HG03442 (cell line): Measurements from ENCODE around the gene KBTBD2.
"Not testable (repeated sequence)": the region's sequence is repeated elsewhere in the genome, so short reads cannot be mapped to it uniquely, and the experiment has no call there.

Experiments used
- ATAC-seq: cut with Tn5 transposase; IDR thresholded peaks from one replicate; pipeline ENCODE4 v1.9.1; 2021; ENCODE audit warnings: mild to moderate bottlenecking, moderate library complexity; ENCODE audit not compliant: unreplicated experiment

KBTBD2 gene

DNA sequence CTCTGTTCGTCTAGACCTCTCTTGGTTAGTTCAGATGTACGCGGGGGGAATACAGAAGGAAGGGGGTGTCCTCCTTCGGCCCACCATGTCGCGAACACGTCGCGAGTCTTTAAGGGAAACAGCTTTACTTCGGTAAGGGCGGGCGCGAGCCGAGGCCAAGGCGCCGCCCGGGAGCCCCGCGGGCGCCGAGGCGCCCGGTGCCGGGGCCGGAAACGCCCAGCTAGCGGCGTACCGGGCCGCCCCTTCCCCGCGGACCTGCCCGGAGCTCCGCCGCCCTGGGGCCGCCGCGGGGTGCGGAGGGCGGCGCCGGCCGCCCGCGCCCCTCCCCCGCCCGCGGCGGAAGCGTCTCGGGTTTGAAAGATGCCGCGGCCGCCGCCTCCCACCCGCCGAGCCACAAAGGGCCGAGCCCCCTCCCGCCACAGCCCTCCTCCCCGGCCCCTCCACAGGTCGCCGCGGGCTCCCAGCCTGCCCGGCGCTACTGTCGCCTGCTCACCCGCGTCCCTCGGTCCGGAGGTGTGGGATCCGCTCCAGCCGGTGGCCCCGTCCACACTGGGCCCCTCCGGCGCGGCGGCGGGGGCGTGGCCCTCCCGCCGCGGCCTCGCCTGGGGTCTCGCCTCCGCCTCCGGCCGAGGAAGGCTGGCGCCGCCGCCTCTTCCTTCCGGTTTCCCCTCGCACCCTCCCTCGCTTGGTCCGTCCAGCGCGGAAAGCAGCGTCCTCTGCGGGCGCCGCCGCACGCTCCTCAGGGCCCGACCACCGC is at the start of gene KBTBD2:
TSS of gene KBTBD2 (minus strand) at position 718 of the 757 bp plus-strand sequence. CDS start 12,156 bp downstream, outside the sequence.
- peak; percentile 60 for ATAC-seq

DNA sequence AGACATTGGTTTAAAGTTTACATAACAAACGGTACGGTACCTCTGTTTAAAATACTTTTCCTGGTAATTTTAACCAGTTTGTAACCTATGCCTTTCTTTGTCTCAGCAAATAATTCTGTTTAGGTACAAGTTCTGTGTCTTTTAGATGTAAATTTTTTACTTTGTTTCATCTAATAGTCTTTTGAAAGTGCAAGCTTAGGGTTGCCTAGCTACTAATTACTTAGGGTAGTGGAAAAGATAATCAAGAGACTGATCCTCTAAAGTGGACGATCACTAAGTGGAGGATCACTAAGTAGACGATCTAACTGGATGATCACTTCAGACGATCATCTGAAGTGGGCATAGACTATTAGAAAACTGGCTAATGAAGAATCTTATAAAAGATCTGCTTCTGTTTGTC is 49.6 kb upstream of the KBTBD2 start:
- ATAC-seq, result no peak

DNA sequence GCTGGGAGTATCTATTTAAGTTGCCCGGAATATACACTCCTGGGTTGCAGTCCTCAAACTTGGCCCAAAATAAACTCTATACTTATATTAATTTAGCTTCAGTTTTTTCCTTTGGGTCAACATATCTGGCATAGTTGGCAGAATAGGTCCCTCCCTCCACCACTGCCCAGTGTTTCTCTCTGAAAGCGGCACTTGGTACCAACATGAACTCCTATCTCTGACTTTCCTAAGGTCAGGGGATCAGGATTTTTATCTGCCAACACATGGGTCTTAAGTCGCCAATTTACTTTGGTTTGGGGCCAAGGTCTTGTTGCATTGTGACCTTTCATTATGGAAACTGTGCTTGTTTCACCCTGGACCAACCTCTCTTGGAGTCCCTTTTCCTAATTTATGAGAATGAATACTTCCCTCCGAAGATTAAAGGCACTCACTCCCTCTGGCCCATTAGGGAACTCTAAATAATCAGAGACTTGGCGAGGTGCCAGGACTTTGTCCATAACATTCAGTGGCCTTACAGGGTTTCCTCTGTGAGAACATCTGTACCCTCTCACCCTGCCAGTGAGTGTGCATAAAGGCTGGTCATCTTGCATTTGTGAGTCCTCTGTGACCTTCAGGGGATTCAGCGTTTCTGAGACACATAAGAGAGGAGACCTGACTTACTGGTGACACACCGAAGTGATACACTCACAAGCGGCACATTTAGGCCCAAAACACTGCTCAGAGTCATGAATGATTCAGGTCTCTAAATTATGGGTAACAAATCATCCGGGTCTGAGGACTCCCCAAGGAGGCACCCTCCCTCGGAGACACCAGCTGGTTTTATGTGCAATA is 46.0 kb upstream of the KBTBD2 start:
- ATAC-seq, result no peak

DNA sequence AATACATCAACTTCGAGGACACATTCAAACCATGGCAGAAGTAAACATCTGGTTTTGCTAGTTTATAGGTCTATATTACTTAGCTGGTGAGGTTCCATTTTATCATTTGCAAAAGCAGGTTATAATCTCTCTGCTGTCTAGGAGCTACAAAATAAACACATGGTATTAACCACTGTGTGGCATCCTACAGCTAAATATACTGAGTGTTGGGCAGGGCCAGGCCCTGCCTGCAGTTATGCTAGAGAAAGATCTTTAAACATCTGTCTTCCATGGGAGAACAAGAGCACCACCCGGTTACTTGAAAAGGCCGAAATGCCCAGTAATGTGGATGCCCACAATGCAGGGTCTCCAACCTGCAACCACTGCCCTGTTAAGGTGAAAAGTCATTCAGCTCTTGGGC is 45.1 kb upstream of the KBTBD2 start:
- no peak for ATAC-seq

DNA sequence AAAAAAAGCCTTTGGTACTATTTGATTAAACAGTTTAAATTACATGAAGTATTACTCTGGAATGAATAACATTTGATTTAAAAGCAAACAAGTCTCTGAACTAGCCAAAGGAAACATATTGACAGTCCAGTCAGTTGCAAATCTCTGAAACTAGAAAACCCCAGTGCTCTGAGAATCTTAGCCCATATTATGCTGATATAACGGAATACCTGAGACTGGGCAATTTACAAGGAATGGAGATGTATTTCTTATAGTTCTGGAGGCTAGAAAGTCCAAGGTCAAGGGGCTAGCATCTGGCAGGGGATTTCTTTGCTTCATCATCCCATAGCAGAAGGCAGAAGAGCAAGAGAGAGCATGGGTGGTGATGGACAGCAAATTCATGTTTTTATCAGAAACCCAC is 44.0 kb upstream of the KBTBD2 start:
- no peak for ATAC-seq

DNA sequence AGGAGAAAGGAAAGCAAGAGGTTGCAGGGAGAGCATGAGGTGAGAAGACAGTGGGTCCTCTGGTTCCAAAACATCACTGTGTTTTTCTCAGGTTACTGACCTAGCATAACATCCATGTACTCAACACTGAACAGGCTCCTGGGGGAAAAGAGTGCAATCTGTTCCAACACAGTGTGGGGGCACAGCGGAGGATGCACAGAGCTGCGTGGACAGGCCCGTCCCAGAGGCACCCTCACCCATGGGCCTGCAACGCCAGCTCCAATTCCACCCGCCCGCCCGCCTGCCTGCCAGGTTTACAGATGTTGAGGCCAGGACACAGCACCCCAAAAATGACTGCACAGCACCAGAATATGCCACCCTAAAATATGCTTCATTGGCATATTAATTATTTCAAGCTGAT is 38.8 kb upstream of the KBTBD2 start:
- no peak for ATAC-seq

DNA sequence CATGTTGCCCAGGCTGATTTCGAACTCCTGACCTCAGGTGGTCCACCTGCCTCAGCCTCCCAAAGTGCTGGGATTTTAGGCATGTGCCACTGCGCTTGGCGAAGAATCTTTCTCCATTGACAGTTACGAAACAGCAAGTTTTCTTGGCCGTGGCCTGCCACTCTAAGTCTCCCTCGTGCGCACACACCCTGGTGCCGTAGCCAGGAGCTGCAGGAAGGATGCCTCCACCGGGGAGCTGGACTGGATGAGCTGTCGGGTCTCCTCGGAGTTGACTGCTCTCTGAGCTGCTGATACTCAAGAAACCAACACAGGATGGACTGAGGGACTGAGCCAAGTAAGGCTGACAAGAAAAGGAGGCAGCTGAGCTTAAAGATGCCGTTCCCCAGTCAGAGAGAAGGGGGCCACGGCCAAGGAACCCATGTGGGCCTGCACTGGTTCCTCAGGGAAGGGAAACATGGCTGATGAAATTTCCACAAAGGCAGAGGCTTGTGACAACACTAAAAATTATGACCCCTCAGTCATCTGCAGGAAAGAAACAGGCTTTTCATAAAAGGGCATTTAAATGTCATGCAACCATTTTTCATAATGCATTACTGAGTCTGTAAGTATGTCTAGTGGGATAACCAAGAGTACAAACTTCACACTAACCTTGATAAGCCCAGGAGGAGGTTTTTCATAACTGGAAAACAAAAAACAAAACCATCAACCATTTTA is 38.0 kb upstream of the KBTBD2 start:
- no peak for ATAC-seq

DNA sequence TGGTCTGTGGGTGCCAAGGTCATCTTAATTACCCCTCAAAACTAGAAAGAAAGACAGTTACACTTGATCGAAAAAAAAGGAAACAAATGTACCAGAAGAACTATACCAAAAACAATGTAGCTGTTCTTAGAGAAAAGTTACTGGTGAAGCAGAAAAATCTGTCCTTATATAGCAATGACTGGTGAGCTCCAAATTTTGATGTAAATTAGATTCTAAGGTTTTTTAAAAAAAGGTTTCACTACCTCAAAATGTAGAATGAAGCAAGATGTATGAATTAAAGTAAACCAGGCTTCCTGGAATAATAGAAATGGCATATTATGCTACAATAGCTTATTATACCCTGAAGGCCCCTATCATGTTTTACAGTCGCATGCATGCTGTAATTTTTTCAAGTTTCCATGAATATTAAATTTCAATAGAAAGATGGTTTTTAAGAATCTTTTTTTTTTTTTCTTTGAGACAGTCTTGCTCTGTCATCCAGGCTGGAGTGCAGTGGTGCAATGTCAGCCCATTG is 37.3 kb upstream of the KBTBD2 start:
- ATAC-seq, result no peak

DNA sequence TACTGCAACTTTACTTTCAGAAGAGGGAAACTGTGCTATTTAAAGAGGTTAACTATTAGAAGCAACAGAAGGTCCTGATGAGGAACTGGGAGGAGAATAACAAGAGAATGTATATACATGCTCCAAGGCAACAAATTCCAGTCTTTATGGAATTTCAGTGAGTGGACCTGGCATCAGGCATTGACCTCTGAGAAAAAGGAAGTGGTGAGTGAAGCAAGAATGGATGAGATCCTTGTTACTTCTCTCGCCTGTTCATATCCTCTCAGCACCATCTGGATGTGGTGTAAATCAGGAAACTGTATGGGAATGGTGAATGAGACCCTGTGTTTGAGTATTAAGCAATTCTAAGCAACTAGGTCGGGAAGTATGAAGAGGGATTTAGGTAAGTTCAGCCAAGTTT is 30.3 kb upstream of the KBTBD2 start:
- ATAC-seq, result no peak

DNA sequence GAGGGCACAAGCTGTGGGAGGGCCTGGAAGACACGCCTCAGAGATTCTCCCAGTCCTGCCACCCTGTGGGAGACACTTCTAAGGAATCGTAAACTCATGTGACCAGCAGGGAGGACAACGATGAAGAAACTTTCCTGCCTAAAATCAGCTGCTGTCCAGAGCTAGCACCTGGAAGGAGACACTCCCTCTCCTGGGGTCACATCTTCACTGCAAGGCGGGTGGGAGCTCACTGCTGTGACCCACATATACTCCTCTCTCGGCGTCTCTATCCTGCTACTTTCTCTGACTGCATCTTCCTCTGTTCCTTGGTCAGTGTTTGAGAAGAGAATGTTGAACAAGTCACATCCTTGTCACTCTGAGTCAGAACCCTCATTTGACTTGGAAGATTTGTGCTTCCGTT is 25.4 kb upstream of the KBTBD2 start:
- not testable (repeated sequence) for ATAC-seq

DNA sequence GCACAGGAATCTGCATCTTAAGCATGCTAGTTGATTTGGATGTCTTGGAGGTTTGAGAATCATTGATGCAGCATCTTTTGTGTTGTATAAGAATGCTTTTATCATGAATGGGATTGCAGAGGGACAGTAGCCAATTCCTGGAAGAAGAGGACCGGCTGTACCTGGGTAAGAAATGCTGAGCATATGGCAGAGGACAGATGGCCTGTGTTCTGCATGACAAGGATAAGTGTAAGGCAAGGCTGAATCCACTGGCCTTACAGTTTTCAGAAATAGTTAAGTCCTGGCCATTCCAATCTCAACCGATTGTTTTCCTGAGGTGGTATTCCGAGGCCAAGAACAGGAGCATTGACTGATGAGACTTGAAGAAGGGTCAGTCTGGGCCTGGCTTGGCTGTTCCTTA is 24.4 kb upstream of the KBTBD2 start:
- ATAC-seq, result no peak

DNA sequence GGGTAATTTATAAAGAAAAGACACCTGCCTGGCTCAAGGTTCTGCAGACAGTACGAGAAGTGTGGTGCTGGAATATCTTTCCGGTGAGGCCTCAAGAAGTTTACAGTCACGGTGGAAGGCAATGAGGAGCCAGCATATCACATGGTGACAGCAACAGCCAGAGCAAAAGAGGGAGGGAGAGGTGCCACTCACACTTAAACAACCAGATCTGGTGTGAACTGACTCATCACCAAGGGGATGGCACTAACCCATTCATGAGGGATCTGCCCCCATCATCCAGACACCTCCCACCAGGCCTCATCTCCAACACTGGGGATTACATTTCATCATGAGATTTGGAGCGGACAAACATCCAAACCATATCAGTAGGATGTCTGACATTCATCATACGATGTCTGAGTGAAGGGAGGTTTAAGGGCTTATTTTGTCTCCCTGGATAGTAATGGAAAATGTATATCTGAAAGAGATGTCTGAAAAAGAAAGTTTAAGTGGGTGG is 23.5 kb upstream of the KBTBD2 start:
- ATAC-seq, result no peak

DNA sequence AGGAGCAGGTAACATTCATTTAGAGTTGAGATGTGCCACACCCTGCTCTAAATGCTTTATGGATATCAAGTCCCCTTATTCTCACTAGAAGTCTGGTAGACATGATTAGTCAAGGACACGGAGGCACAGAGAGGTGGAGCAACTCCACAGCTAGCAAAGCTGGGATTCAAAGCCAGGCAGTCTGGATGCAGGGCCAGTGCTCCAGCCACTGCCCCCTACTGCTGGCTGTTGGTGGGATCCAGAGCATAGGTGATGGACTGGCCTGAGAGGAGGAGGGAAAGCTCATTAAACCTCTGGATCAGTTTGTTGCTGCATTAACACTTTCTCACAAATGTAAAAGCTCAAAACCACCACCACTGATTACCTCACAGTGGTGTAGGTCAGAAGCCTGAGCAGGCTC is 22.6 kb upstream of the KBTBD2 start:
- ATAC-seq, result no peak

DNA sequence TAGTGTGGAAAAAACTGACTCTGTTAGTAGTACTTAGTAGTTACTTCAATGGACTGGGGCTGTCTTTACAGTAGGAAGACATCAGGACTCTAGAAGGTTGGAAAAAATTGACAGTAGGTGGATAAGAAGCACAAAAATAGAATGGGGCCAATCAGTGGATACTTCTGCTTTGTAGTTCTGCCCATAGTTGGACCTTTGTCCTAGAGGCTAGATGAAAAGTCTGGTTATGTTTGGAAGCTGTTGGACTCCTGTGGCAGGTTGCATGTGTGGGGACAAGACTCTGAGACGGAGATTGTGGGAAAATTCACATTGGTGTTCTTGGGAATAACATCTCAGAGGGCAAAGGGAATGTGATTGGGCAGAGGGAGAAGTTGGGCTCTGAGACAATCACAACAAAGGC is 18.6 kb upstream of the KBTBD2 start:
- no peak for ATAC-seq

DNA sequence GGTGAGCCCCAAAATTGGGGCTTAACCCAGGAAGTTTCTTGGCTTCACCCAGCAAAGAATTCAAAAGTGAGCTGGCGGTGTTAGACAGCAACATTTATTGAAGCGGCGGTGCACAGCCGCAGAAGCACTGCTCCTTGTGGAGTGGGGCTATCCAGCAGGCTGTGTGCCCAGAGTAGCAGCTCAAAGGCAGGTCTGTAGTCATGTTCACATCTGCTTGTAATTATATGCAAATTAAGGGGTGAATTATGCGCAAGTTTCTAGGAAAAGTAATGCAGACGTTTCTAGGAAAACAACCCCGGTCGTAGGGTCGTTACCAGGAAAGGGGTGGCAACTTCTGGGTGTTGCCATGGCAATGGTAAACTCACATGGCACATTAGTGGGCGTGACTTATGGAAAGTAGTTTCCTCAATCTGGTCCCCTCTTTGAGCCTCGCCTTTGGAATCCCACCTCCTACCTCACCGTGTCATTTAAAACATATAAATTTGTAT is 13.7 kb upstream of the KBTBD2 start:
- no peak for ATAC-seq

DNA sequence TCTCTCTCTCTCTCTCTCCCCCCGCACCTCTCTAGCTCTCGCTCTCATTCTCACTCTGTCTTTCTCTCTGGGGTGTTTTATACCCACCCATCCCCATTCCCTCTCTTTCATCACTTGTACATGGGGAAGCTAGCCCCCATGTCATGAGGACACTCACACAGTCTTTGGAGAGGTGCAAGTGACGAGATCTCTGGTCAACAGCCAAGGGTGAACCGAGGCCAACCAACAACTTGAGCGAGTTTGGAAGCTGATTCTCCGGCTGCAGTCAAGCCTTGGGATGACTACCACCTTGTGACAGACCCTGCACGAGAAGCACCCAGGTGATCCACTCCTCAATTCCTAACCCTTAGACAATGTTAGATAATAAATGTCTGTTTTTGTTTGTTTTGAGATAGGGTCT is 10.1 kb upstream of the KBTBD2 start:
- no peak for ATAC-seq

DNA sequence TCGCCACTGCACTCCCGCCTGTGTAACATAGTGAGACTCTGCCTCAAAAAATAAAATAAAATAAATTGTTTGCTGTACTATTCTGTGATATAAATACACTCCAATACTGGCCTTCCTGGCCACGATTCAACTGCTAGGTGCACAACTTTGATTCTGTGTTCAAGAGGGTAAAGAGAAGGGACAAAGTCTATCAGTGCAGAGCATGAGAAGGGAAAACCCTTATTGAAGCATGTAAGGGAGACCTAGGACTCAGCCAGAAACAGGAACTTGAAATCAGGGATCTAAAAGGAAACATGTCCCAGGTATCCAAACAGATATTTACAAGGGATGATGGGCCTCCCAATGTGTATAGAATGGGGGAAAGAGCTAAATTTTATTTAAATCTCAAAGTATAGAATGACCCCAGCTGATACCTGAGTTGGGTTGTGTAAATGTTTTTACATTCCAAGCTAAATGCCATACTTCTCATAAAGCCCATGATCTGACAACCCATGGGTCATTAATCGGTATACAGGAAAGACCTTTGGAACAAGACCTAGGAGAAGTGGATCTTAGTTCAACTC is 9.0 kb upstream of the KBTBD2 start:
- no peak for ATAC-seq

DNA sequence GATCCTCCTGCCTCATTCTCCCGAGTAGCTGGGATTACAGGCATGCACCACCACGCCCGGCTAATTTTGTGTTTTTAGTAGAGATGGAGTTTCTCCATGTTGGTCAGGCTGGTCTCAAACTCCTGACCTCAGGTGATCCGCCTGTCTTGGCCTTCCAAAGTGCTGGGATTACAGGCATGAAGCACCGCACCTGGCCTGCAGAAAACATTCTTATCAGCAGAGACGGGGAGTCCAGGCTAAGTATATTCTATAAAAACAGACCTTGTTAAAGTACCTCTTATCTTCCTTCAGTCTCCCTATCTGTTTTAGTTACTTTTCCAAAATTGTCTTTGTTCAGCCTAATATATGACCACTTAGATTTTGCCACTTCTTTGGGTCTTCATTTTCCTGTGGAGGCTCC is 5.8 kb upstream of the KBTBD2 start:
- not testable (repeated sequence) for ATAC-seq

DNA sequence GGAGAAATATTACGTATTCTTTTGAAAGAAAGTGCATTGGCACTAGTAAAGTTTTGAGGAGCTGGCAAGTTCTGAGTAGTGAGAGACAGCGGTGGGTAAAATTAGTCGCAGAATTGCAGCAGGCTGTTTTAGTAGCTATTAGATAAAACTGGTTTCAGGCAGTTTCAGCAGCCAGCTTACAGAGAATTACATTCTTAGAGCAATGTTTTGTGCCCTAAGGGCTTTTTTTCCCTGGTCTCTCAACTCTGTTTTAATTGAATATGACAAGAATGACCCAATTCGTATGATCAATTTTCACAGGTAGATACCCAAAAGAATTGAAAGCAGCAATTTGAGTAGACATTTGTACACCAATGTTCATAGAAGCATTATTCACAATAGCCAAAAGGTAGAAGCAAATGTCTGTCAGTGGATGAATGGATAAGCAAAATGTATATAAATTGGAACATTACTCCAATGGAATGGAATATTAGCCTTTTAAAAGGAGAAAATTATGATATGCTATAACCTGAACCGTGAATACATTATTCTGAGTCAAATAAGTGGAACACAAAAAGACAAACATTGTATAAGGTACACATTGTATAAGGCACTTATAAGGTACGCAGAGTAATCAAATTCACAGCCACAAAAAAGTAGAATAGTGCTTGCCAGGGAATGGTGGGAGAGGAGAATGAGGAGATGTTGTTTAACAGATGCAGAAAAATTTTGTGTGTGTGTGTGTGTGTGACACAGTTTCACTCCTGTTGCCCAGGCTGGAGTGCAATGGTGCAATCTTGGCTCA is 5.2 kb upstream of the KBTBD2 start:
- ATAC-seq, result no peak

DNA sequence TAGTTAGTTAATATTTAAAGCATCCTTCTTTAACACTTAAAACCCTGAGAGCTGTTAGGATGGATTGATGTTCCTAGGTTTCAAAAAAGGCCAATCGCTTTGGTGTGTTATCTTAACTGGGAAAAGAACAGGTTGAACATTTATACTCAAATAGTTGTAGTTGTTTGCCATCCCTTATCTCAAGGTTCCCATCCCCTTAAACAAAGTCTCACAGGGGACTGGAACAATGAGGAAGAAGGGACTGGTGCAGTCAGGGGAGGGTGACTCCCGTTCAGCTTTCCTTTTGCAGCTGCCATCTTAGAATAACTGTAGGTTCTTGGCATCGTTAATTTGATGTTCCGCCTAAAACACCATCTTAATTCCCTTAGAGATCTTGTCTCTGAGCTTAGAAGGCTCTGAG is 2.6 kb upstream of the KBTBD2 start:
- ATAC-seq, result no peak
